ENCODE measurements around the gene GGT7. TPM values are rescaled to one million over a fixed set of nuclear protein-coding genes. Genes with fewer than 3 reads are reported as not detected.

Gene GGT7
- total and polyA plus RNA-seq, 9 of the 15 experiments (the other 6 are each of a cell fraction or from before 2014, with no cell fraction given), result 0.04 to 18.3 (median 5.9) TPM

GRCh38 chr20:34834459-34834893, 38.2 kb downstream of the GGT7 start:
- ChIA-PET CTCF (ENCODE audit: low intra/inter-chr PET ratio) (interaction anchor here (0.6 to 1.4 kb wide), 5 partner anchors 38 to 613 kb away, joined by 3 to 5 read pairs (median 3); partner anchors contain the start of gene GGT7), POLR2A (interaction anchor here (0.6 to 2.2 kb wide), 3 partner anchors 9 to 30 kb away, joined by 3 to 8 read pairs (median 3); partner anchors contain the start of gene NCOA6)
- H3K79me2 ChIP-seq (ENCODE audit: control insufficient read depth, insufficient read depth, low read length), result no peaks in the 10 kb centered on the region
- no peaks in the 10 kb centered on the region for H3K9me1 ChIP-seq (ENCODE audit: control insufficient read depth, insufficient read depth, low read length)
- H3K4me2 ChIP-seq (ENCODE audit: insufficient read depth, low read length), result no peak overlapping the region
- peaks cover 0 to 9% of the 10 kb centered on the region in 2 experiments; a peak in 3 of 5 replicates for H3K4me1 ChIP-seq (replicated peaks in 1 of 2; ENCODE audit: control insufficient read depth in 2 of 2, insufficient read depth in 2 of 2, low read length in 2 of 2)
- no peaks in the 10 kb centered on the region for H3K27me3 ChIP-seq (ENCODE audit: control insufficient read depth in 2 of 2, insufficient read depth in 2 of 2, low read length in 2 of 2)
- 22% methylated on average over 6 of the region's 6 CpGs for WGBS (ENCODE audit: insufficient coverage, low coverage, missing lambda C conversion rate)
- intact Hi-C loops (cut with micrococcal nuclease), result loop anchor here (2.0 to 10.0 kb wide), 4 partner anchors 126 to 430 kb away; partner anchors contain the start of gene EDEM2
- H3K9ac ChIP-seq (ENCODE audit: insufficient read depth in 1 of 2, low read depth in 2 of 2, low read length in 2 of 2), result no peak overlapping the region
- H4K20me1 ChIP-seq (replicated peaks; ENCODE audit: control insufficient read depth, insufficient read depth, low read length), result no peaks in the 10 kb centered on the region
- FAIRE-seq (peak; percentile 84), DNase-seq (ENCODE audit: extremely low read depth in 1 of 4, low spot score in 3 of 4) (peak; percentile 28 to 43 (median 40)), ATAC-seq (peak; percentile 71)
- H3K36me3 ChIP-seq (ENCODE audit: control insufficient read depth, insufficient read depth, low read length), result no peaks in the 10 kb centered on the region
- H3K27ac ChIP-seq (ENCODE audit: extremely low read depth, low read depth, low read length), result no peak overlapping the region
- no peak overlapping the region for H3K4me3 ChIP-seq
- H2AFZ ChIP-seq (ENCODE audit: low read depth, low read length), result no peak overlapping the region
- BruUV-seq (replicated peaks), result no TSS peak
- H3K9me3 ChIP-seq (replicated peaks; ENCODE audit: control insufficient read depth, insufficient read depth, low read depth, low read length), result no peaks in the 10 kb centered on the region; the same call in 1 of the 2 replicates
- in situ Hi-C loops (cut with MboI), result loop anchor here (10.0 kb wide), 1 partner anchor 380 kb away; no protein-coding TSS in a partner anchor
- TF ChIP-seq, protein P1, sequence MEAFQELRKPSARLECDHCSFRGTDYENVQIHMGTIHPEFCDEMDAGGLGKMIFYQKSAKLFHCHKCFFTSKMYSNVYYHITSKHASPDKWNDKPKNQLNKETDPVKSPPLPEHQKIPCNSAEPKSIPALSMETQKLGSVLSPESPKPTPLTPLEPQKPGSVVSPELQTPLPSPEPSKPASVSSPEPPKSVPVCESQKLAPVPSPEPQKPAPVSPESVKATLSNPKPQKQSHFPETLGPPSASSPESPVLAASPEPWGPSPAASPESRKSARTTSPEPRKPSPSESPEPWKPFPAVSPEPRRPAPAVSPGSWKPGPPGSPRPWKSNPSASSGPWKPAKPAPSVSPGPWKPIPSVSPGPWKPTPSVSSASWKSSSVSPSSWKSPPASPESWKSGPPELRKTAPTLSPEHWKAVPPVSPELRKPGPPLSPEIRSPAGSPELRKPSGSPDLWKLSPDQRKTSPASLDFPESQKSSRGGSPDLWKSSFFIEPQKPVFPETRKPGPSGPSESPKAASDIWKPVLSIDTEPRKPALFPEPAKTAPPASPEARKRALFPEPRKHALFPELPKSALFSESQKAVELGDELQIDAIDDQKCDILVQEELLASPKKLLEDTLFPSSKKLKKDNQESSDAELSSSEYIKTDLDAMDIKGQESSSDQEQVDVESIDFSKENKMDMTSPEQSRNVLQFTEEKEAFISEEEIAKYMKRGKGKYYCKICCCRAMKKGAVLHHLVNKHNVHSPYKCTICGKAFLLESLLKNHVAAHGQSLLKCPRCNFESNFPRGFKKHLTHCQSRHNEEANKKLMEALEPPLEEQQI (IDR thresholded peaks at IDR 0.05), result no peak
- TF ChIP-seq CTCF (IDR thresholded peaks at IDR 0.05 in 2 of 3, conservative IDR thresholded peaks at IDR 0.05 in 1 of 3; ENCODE audit: insufficient read depth in 2 of 3, low read depth in 1 of 3, low read length in 3 of 3) (peak in 2 of 3 experiments; percentile 48 to 57; a peak in 3 of 6 replicates), RAD21 (CRISPR knock-in tag; conservative IDR thresholded peaks at IDR 0.05 in 1 of 2, IDR thresholded peaks at IDR 0.05 in 1 of 2) (peak; percentile 41 to 62), TARDBP (IDR thresholded peaks at IDR 0.05) (no peak), NFXL1 (CRISPR knock-in tag; IDR thresholded peaks at IDR 0.05) (no peak), ZNF146 (CRISPR knock-in tag; IDR thresholded peaks at IDR 0.05; ENCODE audit: unreplicated experiment) (no peak), ZNF551 (CRISPR knock-in tag; IDR thresholded peaks at IDR 0.05) (no peak), PRPF4 (IDR thresholded peaks at IDR 0.05; ENCODE audit: insufficient read depth, low read depth, low read length, poor library complexity, severe bottlenecking) (no peak), NFIX (CRISPR knock-in tag; IDR thresholded peaks at IDR 0.05; ENCODE audit: low read depth) (no peak)
